HG03139 (cell line): Measurements from ENCODE around the gene SEMA3G.
A peak's percentile ranks its signal among the peaks of the same experiment; 100 is the strongest.

ENCODE experiments used
- ATAC-seq: cut with Tn5 transposase; IDR thresholded peaks from one replicate; pipeline ENCODE4 v1.9.1; 2021; ENCODE audit not compliant: unreplicated experiment

SEMA3G gene

DNA sequence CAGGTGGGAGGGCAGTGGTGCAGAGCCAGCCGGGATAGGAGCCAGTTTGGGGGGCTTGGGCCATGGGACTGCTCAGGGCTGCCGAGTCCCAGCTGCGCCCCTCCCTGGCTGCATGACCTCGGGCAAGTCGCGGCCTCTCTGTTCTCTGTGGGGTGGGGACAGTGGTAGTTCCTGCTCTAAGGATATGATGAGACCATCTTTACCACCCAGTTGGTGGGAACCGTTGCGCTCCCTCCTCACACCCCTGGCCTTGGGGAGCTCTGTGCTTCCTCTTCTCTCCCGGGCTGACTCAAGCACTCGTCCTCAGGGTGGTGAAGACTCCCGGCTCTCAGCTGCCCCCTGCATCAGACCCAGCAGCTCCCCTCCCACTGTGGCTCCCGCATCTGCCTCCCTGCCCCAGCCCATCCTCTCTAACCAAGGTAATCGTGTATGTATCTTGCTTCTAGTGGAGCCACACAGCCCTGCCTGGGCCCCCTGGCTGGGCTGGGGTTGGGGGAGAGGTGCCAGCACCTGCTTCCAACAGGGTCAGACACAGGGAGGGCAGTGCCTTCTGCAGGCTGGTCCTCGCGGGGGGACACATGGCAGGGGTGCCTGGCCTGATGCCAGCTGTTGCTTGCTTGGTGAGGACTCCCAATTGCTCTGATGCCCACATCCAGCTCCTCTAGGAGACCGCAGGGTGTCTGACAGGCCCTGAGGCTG, 35.1 kb upstream of the SEMA3G start:
- no peak for ATAC-seq

DNA sequence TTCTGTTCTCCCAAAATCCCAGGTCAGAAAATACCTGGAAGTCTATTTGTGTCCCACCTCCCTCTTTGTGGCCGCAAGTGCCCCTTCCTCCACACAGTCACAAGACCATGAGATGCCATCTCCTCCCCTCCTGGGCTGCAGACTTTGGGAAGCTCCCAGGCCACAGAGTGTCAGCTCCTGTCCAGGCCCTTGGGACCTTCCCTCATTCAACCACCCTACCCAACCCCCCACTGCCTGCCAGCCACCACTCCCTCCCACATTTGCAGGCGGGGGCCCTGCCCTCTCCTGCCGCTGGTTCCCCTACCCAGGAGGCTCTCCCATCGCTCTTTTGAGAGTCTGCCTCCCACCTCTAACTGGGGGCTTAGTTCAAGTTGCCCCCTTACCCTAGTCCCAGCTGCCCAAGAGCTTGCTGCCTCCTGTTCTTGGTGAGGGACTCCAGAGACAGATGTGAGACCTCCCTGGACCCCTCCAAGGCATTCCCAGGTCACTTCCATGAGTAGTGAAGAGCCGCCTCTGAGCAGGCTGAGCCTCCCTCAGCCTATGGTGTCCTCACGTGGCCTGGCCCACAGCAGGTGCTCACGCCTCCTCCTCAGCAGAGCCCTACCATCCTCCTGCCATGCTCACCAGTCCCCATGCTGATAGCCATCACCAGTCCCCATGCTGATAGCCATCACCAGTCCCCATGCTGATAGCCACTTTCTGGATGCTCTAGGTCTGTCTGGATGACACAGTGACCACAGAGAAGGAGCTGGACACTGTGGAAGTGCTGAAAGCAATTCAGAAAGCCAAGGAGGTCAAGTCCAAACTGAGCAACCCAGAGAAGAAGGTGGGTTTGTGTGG, 34.4 kb upstream of the SEMA3G start:
- ATAC-seq: no peak

- no peak for ATAC-seq
Measured at GRCh38 chr3:52477796-52478095, 32.8 kb upstream of the SEMA3G start.

DNA sequence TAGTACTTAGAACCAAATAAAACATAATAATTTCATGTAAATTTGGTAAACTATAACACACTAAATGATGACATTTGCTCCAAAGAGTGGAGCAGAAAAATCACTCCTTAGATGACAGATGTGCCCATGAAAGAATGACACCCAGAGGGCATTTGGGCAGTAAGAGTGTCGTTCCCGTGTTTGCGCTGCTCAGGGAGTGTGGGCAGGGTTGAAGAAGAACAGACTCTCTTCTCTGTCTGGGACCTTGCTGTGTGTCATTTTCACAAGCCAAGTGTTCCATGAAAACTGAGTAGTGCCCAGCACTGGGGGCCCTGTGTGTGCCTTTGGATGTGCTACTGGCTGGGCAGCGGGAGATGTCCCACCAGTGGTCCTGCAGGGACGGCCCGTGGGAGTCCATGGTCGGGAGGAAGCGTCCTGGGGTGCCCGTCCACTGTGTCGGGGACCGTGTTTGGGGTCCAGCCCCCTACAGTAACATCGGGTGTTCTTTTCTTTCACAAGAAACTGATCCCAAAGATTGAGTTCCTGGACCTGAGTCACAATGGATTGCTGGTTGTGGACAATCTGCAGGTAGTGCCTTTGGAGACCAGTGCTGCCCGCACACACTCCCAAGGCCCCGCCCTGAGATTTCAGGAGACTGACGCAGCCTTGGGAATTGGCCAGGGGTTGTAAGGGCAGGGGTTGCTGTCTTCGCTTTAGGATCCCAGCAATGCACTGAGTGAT, 32.3 kb upstream of the SEMA3G start:
- ATAC-seq: no peak

GRCh38 chr3:52473026-52473425, 28.1 kb upstream of the SEMA3G start:
- ATAC-seq: no peak

GRCh38 chr3:52472239-52473000, 27.5 kb upstream of the SEMA3G start:
- ATAC-seq: no peak

GRCh38 chr3:52471371-52472238, 26.7 kb upstream of the SEMA3G start:
- no peak for ATAC-seq

GRCh38 chr3:52470920-52471319, 26.0 kb upstream of the SEMA3G start:
- no peak for ATAC-seq

DNA sequence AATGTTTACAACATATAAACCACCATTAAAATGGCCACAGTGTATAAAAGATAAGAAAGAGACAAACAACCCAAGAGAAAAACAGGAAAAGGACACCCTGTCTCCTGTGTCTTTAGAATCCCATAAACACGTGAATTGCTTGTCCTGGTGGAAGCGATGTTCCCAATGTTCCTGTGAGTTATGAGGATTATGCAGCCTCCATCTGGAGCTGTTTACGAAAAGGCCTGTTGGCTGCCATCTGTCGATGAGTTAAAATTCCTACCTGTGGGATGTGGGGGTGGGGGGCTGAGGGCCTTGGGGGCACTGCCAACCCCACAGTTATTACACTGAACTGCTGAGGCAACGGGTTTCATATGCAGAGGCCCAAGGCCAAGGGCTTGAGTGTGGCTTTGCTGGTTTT, 24.1 kb upstream of the SEMA3G start:
- ATAC-seq: no peak

DNA sequence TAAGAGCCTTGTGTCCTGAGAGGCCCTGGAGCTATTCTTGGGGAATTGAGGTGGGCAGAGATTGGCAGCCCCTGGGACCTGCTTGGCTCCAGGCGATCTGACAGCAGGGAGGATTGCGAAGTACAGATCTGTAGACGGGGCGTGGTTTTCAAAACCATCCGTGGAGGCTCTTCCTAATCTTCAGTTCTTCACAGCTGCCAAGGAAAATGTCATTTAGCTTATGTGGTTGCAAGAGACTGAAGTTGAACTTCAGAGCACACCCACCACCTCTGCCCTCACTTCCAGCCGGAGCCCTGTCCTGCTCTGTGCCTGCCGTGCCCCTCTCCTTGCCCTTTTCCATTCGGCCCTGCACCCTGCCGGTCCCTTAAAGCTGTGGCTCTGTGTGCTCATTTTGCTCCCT, 23.4 kb upstream of the SEMA3G start:
- no peak for ATAC-seq

- no peak for ATAC-seq
Measured at GRCh38 chr3:52463416-52463815, 18.5 kb upstream of the SEMA3G start.

DNA sequence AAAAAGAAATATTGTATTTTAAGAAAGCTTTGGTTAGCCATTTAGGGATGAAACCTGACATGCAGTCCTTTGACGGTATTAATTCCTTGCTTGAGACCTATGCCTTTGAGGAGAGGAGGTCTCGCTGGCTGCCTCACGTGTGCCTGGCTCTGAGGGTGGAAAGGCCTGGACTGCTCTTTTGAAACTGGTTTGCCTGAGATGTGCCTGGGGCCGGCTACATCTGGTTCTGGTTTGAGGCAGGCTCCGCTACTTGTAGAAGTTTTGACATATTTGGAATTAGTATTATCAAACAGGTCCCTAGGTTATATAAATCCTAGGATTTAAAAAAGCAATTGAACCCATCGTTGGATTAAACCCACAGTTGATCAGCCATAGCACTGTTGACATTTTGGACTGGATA, 17.0 kb upstream of the SEMA3G start:
- no peak for ATAC-seq

DNA sequence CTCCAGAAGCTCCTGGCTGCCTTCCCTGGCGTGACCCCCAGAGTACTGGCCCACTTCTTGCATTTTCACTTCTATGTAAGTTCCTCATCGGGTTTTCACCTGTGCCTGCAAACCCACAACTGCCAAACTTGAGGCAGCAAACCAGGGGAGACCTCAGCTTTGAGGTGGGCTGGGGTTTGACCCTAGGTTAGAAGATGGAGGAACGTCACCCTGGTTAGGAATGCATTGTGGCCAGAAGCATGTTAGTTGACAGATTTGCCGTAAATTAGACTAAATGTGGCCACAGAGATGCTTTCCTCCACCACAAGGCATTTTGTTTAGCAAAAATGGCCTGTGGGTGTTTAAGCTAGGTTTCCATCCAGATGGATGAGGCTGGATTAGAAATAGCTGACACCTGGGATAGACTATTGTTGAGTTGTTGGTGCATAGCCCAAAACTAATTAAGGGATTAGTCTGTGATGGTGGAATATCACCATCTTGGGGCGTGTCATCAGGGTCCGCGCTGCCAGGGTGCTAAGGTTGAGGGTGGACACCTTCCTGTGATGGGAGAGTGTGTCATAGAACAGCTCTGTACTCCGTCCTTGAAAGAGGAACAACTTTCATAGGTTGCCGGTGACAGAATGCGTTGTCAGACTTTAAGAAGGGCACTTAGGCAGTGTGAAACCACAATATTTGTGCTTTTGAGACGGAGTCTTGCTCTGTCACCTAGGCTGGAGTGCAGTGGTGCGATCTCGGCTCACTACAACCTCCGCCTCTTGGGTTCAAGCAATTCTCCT, 14.1 kb upstream of the SEMA3G start:
- no peak for ATAC-seq

DNA sequence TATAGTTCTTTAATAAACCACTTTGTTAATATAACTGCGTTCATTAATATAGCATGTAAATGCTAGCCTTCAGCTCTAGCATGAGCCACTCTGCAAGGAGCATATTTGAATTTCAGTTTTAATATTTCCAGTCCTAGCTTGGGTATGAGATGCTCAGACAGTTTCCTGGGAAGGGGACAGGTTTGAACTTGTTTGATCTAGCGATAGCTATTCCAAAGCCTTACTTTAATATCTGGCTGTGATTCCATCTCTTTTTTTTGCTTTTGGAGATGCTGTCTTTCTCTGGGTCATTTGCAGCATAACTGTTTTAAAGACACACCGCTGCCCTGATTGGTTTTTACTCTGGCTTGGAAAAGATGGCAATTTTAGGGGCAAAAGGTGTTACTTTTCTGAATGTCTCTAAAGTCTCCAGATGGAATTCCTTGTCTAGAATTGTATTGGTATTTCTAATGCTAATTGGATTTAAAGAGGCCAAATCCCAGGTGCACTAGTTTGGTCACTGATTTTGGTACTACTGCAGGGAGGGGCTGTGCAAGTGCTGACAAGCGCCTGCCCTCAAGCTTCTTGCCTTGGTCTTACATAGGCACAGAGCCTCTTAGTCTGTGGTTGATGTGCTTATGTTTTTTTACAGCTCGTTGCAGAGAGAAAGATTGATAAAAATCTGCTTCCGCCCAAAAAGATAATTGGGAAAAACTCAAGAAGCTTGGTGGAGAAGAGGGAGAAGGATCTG, 13.3 kb upstream of the SEMA3G start:
- ATAC-seq: no peak

GRCh38 chr3:52456800-52457183, 11.9 kb upstream of the SEMA3G start:
- ATAC-seq: no peak

GRCh38 chr3:52456169-52456799, 11.4 kb upstream of the SEMA3G start:
- no peak for ATAC-seq

DNA sequence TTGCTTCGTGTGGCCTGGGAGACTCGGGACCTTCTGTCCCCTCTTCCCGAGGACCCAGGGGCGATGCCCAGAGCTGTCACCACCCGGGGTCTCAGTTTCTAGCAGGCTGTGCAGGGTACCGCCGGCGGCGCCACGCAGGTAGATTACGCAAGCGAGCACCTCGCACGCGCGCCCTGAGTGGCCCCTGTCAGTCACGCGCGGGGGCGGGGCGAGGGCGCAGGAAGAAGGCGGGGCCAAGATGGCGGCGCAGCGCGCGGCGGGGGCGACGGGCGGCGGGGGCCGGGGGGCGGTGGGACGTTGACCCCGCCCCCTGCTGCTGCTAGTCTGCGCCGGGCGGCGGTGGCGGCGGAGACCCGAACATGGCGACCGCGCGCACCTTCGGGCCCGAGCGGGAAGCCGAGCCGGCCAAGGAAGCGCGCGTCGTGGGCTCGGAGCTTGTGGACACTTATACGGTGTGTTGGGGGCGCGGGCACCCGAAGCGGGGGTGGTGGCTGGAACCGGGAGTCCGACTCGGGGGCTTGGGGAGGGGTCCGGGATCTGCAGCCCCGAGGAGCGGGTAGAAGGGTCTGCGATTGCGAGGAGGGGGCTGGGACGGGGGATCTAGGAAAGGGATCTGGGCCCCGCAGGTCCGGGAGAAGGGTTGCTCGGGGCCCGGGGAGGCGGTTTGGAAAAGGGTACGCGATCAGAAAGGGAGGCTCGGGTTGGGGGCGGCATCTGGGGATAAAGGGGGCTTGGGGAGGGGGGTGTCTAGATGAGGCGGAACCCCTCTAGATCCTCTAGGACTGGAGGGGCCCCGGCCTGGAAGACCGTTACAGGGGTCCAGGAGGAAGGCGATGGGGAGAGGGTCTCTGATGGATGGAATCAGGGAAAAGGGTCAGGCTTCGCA, 10.6 kb upstream of the SEMA3G start, which contains the start of gene NISCH:
NISCH (plus strand) TSS at position 322 of the 886 bp plus-strand sequence; CDS start at position 360, 38 bp downstream.
- peak; percentile 72 for ATAC-seq
